MG63 (cell line): ENCODE measurements around the gene IQGAP2. TPM values are rescaled to one million over a fixed set of nuclear protein-coding genes. Genes with fewer than 3 reads are reported as not detected.
"Not testable (repeated sequence)": the region's sequence is repeated elsewhere in the genome, so short reads cannot be mapped to it uniquely, and the experiment has no call there.

ENCODE experiments used
- DNase-seq: peaks from one replicate; pipeline ENCODE4 v3.0.0-alpha.2; 2020
- H3K27me3 ChIP-seq: fragments of 250-450 bp; sonication (Bioruptor Pico); 2 replicates; pipeline ENCODE4 v1.5.1; 2020; ENCODE audit warnings: mild to moderate bottlenecking, moderate library complexity
- H3K36me3 ChIP-seq: fragments of 250-450 bp; sonication (Bioruptor Pico); 2 replicates; pipeline ENCODE4 v1.5.1; 2020; ENCODE audit warnings: mild to moderate bottlenecking, moderate library complexity
- H3K4me3 ChIP-seq: fragments of 250-450 bp; sonication (Bioruptor Pico); 2 replicates; pipeline ENCODE4 v1.5.1; 2020; ENCODE audit warnings: mild to moderate bottlenecking, moderate library complexity
- H3K9me3 ChIP-seq: fragments of 250-450 bp; sonication (Bioruptor Pico); 2 replicates; pipeline ENCODE4 v1.5.1; 2020; ENCODE audit warnings: mild to moderate bottlenecking, moderate library complexity
- total RNA-seq: library from RNA; depleted of rRNA; stranded (reverse); fragments of >200 nt; shearing (Covaris generic); gene quantifications from 2 replicates; pipeline ENCODE4 v1.2.3, GENCODE V29; 2014; ENCODE audit warnings: low replicate concordance

Gene IQGAP2
- total RNA-seq, 1 experiment from 2014 or later: 12.3 TPM

- not testable (repeated sequence) for DNase-seq, H3K36me3 ChIP-seq, H3K4me3 ChIP-seq, H3K9me3 ChIP-seq, H3K27me3 ChIP-seq
Measured at GRCh38 chr5:76428550-76428949, 25.5 kb downstream of the IQGAP2 start.

- Histone ChIP-seq H3K9me3 (no peaks in the 10 kb centered on the region), H3K4me3 (no peak overlapping the region)
Measured at GRCh38 chr5:76433261-76433660, 30.2 kb downstream of the IQGAP2 start.

GRCh38 chr5:76437507-76437906 lies 34.4 kb downstream of the IQGAP2 start:
- H3K9me3 ChIP-seq, H3K4me3 ChIP-seq, H3K36me3 ChIP-seq, DNase-seq, H3K27me3 ChIP-seq: not testable (repeated sequence)

More at GRCh38 chr5:76433261-76433660, 30.2 kb downstream of the IQGAP2 start:
- no peak for DNase-seq
- Histone ChIP-seq H3K27me3 (no peaks in the 10 kb centered on the region; the same call in 1 of the 2 replicates), H3K36me3 (no peaks in the 10 kb centered on the region)

GRCh38 chr5:76438025-76438424 lies 34.9 kb downstream of the IQGAP2 start:
- no peaks in the 10 kb centered on the region for H3K36me3 ChIP-seq
- no peaks in the 10 kb centered on the region for H3K9me3 ChIP-seq
- no peaks in the 10 kb centered on the region; the same call in 1 of the 2 replicates for H3K27me3 ChIP-seq
- no peak for DNase-seq
- H3K4me3 ChIP-seq: no peak overlapping the region

- Histone ChIP-seq H3K27me3 (no peaks in the 10 kb centered on the region), H3K9me3 (no peaks in the 10 kb centered on the region), H3K4me3 (no peak overlapping the region), H3K36me3 (no peaks in the 10 kb centered on the region)
- DNase-seq: no peak
Measured at GRCh38 chr5:76439201-76439600, 36.1 kb downstream of the IQGAP2 start.

GRCh38 chr5:76439929-76440328 lies 36.8 kb downstream of the IQGAP2 start:
- DNase-seq: no peak
- Histone ChIP-seq H3K27me3 (no peaks in the 10 kb centered on the region), H3K36me3 (no peaks in the 10 kb centered on the region), H3K9me3 (no peaks in the 10 kb centered on the region), H3K4me3 (no peak overlapping the region)

GRCh38 chr5:76441101-76441500 lies 38.0 kb downstream of the IQGAP2 start:
- H3K36me3 ChIP-seq: no peaks in the 10 kb centered on the region
- H3K9me3 ChIP-seq: no peaks in the 10 kb centered on the region
- DNase-seq: no peak
- H3K27me3 ChIP-seq: no peaks in the 10 kb centered on the region
- H3K4me3 ChIP-seq: no peak overlapping the region

GRCh38 chr5:76441890-76442673 lies 39.0 kb downstream of the IQGAP2 start:
- no peaks in the 10 kb centered on the region for H3K27me3 ChIP-seq
- no peak for DNase-seq
- no peak overlapping the region for H3K4me3 ChIP-seq
- H3K9me3 ChIP-seq: no peaks in the 10 kb centered on the region
- H3K36me3 ChIP-seq: no peaks in the 10 kb centered on the region

GRCh38 chr5:76443066-76443800 lies 40.1 kb downstream of the IQGAP2 start:
- no peaks in the 10 kb centered on the region for H3K9me3 ChIP-seq
- H3K36me3 ChIP-seq: no peaks in the 10 kb centered on the region
- H3K27me3 ChIP-seq: no peaks in the 10 kb centered on the region
- DNase-seq: peak; percentile 4
- H3K4me3 ChIP-seq: no peak overlapping the region

GRCh38 chr5:76445063-76445462 lies 42.0 kb downstream of the IQGAP2 start:
- H3K36me3 ChIP-seq: no peaks in the 10 kb centered on the region
- H3K27me3 ChIP-seq: no peaks in the 10 kb centered on the region
- no peaks in the 10 kb centered on the region for H3K9me3 ChIP-seq
- no peak for DNase-seq
- no peak overlapping the region for H3K4me3 ChIP-seq

GRCh38 chr5:76445830-76446229 lies 42.7 kb downstream of the IQGAP2 start:
- Histone ChIP-seq H3K27me3 (no peaks in the 10 kb centered on the region), H3K36me3 (no peaks in the 10 kb centered on the region), H3K9me3 (no peaks in the 10 kb centered on the region), H3K4me3 (no peak overlapping the region)
- DNase-seq: no peak

GRCh38 chr5:76446776-76447175 lies 43.7 kb downstream of the IQGAP2 start:
- no peak for DNase-seq
- Histone ChIP-seq H3K36me3 (no peaks in the 10 kb centered on the region), H3K4me3 (no peak overlapping the region), H3K27me3 (no peaks in the 10 kb centered on the region), H3K9me3 (no peaks in the 10 kb centered on the region)

GRCh38 chr5:76449606-76450005 lies 46.5 kb downstream of the IQGAP2 start:
- Histone ChIP-seq H3K9me3 (no peaks in the 10 kb centered on the region), H3K27me3 (no peaks in the 10 kb centered on the region), H3K4me3 (no peak overlapping the region), H3K36me3 (no peaks in the 10 kb centered on the region)
- no peak for DNase-seq

- no peak overlapping the region for H3K4me3 ChIP-seq
- no peaks in the 10 kb centered on the region for H3K9me3 ChIP-seq
- no peaks in the 10 kb centered on the region for H3K36me3 ChIP-seq
- no peak for DNase-seq
- H3K27me3 ChIP-seq: no peaks in the 10 kb centered on the region
Measured at GRCh38 chr5:76450054-76450453, 47.0 kb downstream of the IQGAP2 start.

GRCh38 chr5:76451031-76451701 lies 48.1 kb downstream of the IQGAP2 start:
- H3K4me3 ChIP-seq: no peak overlapping the region
- H3K27me3 ChIP-seq: no peaks in the 10 kb centered on the region
- H3K36me3 ChIP-seq: no peaks in the 10 kb centered on the region
- DNase-seq: no peak
- no peaks in the 10 kb centered on the region for H3K9me3 ChIP-seq

GRCh38 chr5:76455531-76456133 lies 52.5 kb downstream of the IQGAP2 start:
- peak; percentile 31 for DNase-seq
- H3K36me3 ChIP-seq: no peaks in the 10 kb centered on the region
- H3K9me3 ChIP-seq: no peaks in the 10 kb centered on the region
- no peak overlapping the region for H3K4me3 ChIP-seq
- H3K27me3 ChIP-seq: no peaks in the 10 kb centered on the region

GRCh38 chr5:76456258-76456657 lies 53.2 kb downstream of the IQGAP2 start:
- no peak for DNase-seq
- no peaks in the 10 kb centered on the region for H3K27me3 ChIP-seq
- no peaks in the 10 kb centered on the region for H3K36me3 ChIP-seq
- no peaks in the 10 kb centered on the region for H3K9me3 ChIP-seq
- H3K4me3 ChIP-seq: no peak overlapping the region
